Chondrocyte (in vitro differentiated cells): ENCODE results near the gene USH2A. TPM values are rescaled to one million over a fixed set of nuclear protein-coding genes. Genes with fewer than 3 reads are reported as not detected.
A peak's percentile ranks its signal among the peaks of the same experiment; 100 is the strongest.

ENCODE experiments used
- DNase-seq: peaks from one replicate; pipeline ENCODE4 v3.0.0; 2021; ENCODE audit warnings: mixed read lengths, low spot score
- H3K27ac Mint-ChIP-seq: one replicate; pipeline ENCODE4 v1.8.0; 2021; ENCODE audit warnings: mild to moderate bottlenecking, moderate library complexity, mixed read lengths; ENCODE audit not compliant: unreplicated experiment
- H3K27me3 Mint-ChIP-seq: 2 replicates; pipeline ENCODE4 v1.8.0; 2021; ENCODE audit warnings: low read depth, mixed read lengths
- H3K36me3 Mint-ChIP-seq: 2 replicates; pipeline ENCODE4 v1.8.0; 2021; ENCODE audit warnings: low read depth, mixed read lengths
- H3K4me1 Mint-ChIP-seq: 2 replicates; pipeline ENCODE4 v1.8.0; 2021; ENCODE audit warnings: low read depth, mild to moderate bottlenecking, mixed read lengths
- H3K4me3 Mint-ChIP-seq: one replicate; pipeline ENCODE4 v1.8.0; 2021; ENCODE audit warnings: mild to moderate bottlenecking, moderate library complexity, mixed read lengths; ENCODE audit not compliant: unreplicated experiment
- H3K9me3 Mint-ChIP-seq: 2 replicates; pipeline ENCODE4 v1.8.0; 2021; ENCODE audit warnings: low read depth, mixed read lengths
- total RNA-seq: library from RNA; stranded (reverse); gene quantifications from 3 replicates; pipeline ENCODE4 v1.2.1, GENCODE V29; 2021
- TF ChIP-seq, protein P1 (sequence below): fragments of 200-600 bp; sonication (generic); IDR thresholded peaks from 2 replicates; pipeline ENCODE4 v1.5.0; 2021; ENCODE audit warnings: antibody characterized with exemption, mild to moderate bottlenecking, moderate library complexity

Gene USH2A
- total RNA-seq, 1 donor from 2014 or later, result not detected

DNA sequence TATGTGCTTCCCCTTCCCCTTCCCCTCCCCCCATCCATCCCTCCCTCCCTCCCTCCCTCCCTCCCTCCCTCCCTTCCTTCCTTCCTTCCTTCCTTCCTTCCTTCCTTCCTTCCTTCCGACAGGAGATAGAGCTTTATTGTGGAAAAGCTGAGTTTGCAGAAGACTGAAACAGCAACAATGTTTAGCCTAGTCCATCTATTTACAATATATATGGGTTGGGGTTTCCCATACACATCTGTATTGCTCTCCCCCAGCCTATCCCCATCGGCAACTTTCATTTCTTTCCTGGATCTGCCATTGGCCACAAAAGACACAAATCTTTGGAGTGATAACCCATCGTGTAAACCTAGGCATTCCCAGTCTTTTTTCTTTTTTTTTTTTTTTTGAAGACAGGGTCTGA lies 222.3 kb downstream of the USH2A start:
- DNase-seq, result no peak
- no peaks in the 10 kb centered on the region for H3K4me1 Mint-ChIP-seq
- no peak overlapping the region for H3K27ac Mint-ChIP-seq
- no peaks in the 10 kb centered on the region for H3K9me3 Mint-ChIP-seq
- no peaks in the 10 kb centered on the region for H3K36me3 Mint-ChIP-seq
- peaks cover 14% of the 10 kb centered on the region for H3K27me3 Mint-ChIP-seq
- H3K4me3 Mint-ChIP-seq, result no peak overlapping the region
- TF ChIP-seq, protein P1, sequence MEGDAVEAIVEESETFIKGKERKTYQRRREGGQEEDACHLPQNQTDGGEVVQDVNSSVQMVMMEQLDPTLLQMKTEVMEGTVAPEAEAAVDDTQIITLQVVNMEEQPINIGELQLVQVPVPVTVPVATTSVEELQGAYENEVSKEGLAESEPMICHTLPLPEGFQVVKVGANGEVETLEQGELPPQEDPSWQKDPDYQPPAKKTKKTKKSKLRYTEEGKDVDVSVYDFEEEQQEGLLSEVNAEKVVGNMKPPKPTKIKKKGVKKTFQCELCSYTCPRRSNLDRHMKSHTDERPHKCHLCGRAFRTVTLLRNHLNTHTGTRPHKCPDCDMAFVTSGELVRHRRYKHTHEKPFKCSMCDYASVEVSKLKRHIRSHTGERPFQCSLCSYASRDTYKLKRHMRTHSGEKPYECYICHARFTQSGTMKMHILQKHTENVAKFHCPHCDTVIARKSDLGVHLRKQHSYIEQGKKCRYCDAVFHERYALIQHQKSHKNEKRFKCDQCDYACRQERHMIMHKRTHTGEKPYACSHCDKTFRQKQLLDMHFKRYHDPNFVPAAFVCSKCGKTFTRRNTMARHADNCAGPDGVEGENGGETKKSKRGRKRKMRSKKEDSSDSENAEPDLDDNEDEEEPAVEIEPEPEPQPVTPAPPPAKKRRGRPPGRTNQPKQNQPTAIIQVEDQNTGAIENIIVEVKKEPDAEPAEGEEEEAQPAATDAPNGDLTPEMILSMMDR, result no peak

DNA sequence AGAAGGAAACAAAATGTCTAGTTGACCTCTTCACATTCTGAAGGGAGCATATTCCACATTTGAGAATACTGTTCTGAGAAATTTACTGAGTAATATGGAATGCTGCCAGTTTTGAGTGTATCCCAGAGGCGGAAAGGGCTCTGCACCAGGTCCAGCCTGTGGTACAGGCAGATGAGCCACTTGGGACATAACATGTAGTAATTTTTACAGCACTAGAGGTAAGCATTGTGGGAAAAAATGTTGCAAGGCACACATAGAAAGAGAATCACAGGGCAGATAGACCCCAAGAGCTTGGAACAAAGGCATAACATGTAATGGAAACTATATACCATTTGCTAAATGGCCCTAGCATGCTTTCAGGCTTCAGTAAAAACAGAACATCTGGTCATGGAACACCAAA lies 228.5 kb downstream of the USH2A start:
- H3K27me3 Mint-ChIP-seq, result peaks cover 13% of the 10 kb centered on the region
- H3K27ac Mint-ChIP-seq, result no peak overlapping the region
- no peaks in the 10 kb centered on the region for H3K9me3 Mint-ChIP-seq
- H3K4me1 Mint-ChIP-seq, result no peaks in the 10 kb centered on the region
- no peak for DNase-seq
- no peak overlapping the region for H3K4me3 Mint-ChIP-seq
- TF ChIP-seq, protein P1, result no peak
- H3K36me3 Mint-ChIP-seq, result no peaks in the 10 kb centered on the region

DNA sequence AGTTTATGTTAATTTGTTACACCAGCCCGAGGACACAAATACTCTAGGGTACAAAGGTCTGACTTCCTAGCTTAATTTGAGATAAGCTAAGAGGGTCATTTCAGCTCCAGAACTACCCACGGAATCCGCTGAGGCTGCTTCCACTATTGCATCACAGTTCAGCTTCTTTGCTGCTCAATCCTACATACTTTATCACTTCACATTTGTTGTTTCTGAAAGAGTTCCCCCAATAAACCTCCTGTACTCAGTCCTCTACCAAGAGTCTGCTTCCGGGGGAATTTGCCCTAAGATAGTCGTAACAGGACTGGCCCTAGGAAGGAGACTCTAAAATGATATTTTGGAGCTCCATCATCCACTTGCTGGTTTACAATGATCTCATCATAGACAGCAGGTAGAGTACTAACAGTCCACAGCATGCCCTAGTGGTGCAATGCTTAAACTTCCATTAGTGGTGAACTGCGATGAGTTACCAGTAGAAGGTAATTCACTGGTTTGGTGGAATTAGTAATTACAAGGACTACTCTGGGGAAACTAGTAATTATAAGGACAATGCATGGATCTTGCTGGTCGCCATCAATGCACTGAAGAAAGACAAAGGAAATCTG lies 229.3 kb downstream of the USH2A start:
- Mint-ChIP-seq H3K4me1 (no peaks in the 10 kb centered on the region), H3K36me3 (no peaks in the 10 kb centered on the region), H3K9me3 (no peaks in the 10 kb centered on the region), H3K4me3 (no peak overlapping the region), H3K27me3 (peaks cover 10% of the 10 kb centered on the region), H3K27ac (no peak overlapping the region)
- DNase-seq, result no peak
- TF ChIP-seq, protein P1, result peak; percentile 49

DNA sequence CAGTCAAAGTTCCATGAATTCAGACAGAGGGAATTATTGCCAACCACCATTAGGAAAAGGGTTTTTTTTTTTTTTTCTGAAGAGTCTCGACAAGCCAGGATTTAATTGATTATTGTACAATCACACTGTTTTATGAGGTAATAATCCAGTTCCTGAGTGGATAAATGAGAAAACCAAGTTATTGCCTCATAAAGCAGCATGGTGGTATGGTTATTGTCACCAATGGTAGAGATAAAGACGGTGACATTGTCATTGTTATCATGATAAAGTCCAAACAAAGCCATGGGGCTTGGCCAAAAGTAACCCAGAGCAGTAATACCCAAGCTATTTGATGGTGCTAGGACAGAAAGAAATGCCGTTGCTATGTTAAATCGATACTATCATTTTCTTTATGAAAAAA lies 232.8 kb downstream of the USH2A start:
- Mint-ChIP-seq H3K4me3 (no peak overlapping the region), H3K9me3 (no peaks in the 10 kb centered on the region), H3K4me1 (peaks cover 3% of the 10 kb centered on the region), H3K27ac (no peak overlapping the region), H3K27me3 (peaks cover 13% of the 10 kb centered on the region), H3K36me3 (no peaks in the 10 kb centered on the region)
- TF ChIP-seq, protein P1, result no peak
- no peak for DNase-seq

DNA sequence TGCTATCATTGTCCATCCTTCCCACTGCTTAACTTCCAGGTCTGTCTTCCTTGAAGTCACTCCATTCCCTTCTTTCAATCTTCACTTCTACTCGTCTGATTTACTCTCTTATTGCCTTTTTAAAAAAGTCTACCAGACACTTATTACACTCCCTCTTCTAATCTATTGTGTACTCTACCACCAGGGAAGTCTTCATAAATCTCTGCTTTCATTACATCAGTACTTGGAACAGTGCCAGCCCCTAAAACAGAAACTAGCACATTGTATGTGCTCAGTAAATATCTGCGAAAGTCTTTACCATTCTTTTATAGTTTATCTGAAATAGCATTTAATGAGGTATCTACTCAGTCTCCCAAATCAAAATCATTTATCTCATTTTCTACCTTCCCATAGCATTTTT lies 236.4 kb downstream of the USH2A start:
- DNase-seq, result no peak
- peaks cover 5% of the 10 kb centered on the region for H3K27me3 Mint-ChIP-seq
- H3K27ac Mint-ChIP-seq, result no peak overlapping the region

More for the DNA sequence above, 236.4 kb downstream of the USH2A start:
- Mint-ChIP-seq H3K4me3 (no peak overlapping the region), H3K4me1 (peaks cover 13% of the 10 kb centered on the region), H3K9me3 (no peaks in the 10 kb centered on the region), H3K36me3 (no peaks in the 10 kb centered on the region)
- TF ChIP-seq, protein P1, result no peak
